ENCODE measurements around the gene NUCKS1.

NUCKS1 gene

DNA sequence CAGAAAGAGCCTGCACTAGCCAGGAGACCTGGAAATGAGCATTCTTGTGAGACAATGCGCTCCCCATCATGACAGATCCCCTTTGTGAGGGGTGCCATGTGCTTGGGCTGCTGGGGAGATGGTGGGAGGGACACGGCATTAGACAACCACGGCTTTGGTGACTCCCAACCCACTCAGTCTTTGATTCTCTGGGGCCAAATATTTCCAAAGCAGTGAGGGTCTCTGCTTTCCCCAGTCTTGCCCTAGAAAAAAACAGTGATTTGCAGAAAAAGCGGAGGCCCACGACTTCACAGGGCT lies 79.9 kb downstream of the NUCKS1 start:
- no peak for TF ChIP-seq ZNF274 (IDR thresholded peaks at IDR 0.05; ENCODE audit: low read depth, low read length)
- H3K4me3 ChIP-seq (ENCODE audit: low read length) = no peak overlapping the region

DNA sequence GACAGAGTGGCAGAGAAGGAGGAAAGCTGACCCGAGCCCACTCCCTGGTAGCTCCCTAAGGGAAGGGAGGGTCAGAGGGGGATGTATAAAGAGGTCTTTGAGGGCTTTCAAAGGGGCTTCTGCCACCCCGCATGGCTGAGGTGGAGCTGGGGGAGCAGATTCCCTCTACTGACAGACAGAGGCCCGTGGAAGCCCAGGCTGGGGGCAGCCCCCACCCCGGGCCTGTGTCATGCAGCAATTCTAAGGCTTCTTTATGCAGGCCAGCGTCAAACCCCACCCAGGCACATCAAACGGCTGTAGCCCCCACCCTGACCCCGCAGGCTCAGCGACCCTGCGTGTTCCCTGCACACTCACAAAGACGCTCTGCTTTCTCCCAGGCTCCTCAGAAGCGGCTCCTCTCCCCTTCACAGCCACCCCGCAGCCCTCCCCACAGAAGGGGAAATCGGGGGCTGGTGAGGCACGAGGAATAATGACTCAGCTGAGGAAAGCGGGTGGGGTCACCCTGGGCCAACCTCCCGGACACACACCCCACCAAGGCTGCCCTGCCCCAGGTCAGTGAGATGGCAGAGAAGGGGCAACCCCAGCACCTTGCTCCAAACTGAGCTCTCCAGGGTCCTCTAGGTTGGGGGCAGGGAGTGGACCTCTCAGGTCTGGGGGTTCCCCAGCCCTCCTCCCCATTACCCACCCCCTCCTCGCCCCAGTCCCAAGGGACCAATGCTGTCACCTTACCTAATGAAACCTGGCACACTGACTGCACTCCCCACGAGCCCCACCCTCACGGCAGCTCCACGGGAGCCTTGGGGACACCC lies 80.4 kb downstream of the NUCKS1 start:
- peak overlapping the region; percentile 6; the same call in 1 of the 2 replicates for H3K4me3 ChIP-seq (ENCODE audit: low read length)
- no peak for TF ChIP-seq ZNF274 (IDR thresholded peaks at IDR 0.05; ENCODE audit: low read depth, low read length)

DNA sequence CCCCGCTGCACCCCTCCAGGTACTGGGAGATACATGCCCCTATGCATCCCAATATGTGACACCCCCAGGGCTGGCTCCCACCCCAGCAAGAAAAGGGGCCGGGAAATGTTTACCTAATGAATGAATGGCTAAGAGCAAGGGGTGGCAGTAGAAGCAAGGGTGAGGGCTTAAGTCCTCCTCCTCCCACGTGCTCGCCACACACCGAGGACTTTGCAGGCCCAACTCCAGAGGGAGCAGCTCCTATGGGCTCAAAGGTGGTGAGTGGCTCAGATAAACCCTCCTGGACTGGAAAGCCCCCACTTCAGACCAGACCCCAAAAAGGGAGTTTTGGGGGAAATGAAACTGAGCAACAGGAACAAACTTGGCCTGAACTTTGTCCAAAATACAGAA lies 81.0 kb downstream of the NUCKS1 start:
- H3K4me3 ChIP-seq (ENCODE audit: low read length) = no peak overlapping the region; the same call in 1 of the 2 replicates
- TF ChIP-seq ZNF274 (IDR thresholded peaks at IDR 0.05; ENCODE audit: low read depth, low read length) = no peak

GRCh38 chr1:205667909-205668643 lies 81.9 kb downstream of the NUCKS1 start:
- H3K4me3 ChIP-seq (ENCODE audit: low read length) = no peak overlapping the region
- no peak for TF ChIP-seq ZNF274 (IDR thresholded peaks at IDR 0.05; ENCODE audit: low read depth, low read length)

- no peak overlapping the region for H3K4me3 ChIP-seq (ENCODE audit: low read length)
- TF ChIP-seq ZNF274 (IDR thresholded peaks at IDR 0.05; ENCODE audit: low read depth, low read length) = no peak
Observed at GRCh38 chr1:205666372-205667166, 83.4 kb downstream of the NUCKS1 start.

DNA sequence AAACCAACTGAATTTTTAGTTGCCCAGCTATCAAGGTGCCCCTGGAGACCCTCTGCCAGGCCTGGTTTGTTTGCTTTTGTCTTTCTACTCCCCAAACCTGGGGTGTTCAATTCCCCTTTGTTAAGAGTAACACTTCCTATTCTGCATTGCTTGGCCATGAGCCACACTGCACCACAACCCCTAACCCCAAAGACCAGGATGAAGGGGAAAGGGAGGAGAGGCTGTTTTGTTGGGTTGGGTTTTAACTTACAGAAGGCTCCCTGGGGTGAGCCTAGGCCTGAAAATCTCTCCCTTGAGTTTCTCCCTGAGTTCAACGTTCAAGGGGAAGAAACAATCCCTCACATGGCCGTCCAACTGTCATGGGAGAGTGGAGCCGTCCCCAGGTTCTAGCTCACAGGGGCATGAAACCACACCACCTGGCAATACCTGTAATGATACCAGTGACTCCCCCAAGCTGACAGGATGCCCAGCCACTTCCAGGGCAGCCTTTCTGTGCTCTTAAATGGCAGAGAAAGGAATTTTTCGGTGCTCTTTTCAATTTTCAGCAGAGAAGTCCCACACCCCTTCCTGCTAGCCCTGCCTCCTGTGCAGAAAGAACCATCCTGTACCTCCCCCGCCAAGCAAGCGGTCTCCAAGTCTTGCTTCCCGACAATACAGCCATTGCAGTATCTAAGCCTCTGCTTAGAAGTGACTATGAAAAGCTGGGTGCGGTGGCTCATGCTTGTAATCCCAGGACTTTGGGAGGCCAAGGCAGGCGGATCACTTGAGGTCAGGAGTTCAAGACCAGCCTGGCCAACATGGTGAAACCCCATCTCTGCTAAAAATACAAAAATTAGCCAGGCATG lies 84.6 kb downstream of the NUCKS1 start:
- no peak overlapping the region for H3K4me3 ChIP-seq (ENCODE audit: low read length)
- TF ChIP-seq ZNF274 (IDR thresholded peaks at IDR 0.05; ENCODE audit: low read depth, low read length) = no peak

- H3K4me3 ChIP-seq (ENCODE audit: low read length) = no peak overlapping the region
- no peak for TF ChIP-seq ZNF274 (IDR thresholded peaks at IDR 0.05; ENCODE audit: low read depth, low read length)
Observed at GRCh38 chr1:205664399-205665017, 85.5 kb downstream of the NUCKS1 start.

DNA sequence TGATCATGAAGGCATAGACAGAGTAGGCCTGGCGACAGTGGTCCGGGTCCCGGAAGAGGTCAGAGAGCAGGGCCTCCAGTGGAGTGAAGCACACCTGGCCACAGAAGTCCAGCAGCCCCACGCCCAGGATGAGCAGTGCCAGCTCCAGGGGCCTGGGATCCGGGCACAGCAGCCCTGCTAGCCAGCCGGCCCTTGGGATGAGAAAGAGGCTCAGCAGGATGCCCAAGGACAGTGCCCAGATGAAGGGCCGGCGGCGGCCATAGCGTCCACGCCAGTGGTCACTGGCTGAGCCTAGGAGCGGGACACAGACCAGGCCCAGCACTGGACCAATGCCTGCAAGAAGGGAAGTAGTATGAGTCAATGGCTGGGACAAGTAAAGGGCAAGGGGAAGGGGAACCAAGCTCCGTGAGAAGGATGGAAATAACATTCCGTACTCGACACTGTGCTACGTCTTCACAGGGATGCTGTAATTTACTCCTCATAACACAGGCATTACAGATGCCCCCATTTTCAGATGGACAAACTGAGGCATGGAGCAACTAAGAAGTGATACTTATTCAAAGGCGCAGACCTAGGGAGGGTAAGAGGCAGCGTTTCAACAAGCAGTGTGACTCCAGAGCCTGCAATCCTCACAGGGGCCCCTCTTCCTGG lies 86.6 kb downstream of the NUCKS1 start:
- TF ChIP-seq ZNF274 (IDR thresholded peaks at IDR 0.05; ENCODE audit: low read depth, low read length) = no peak

More for the DNA sequence above, 86.6 kb downstream of the NUCKS1 start:
- H3K4me3 ChIP-seq (ENCODE audit: low read length) = no peak overlapping the region
